T-helper 1 cell treated with Interleukin-12 subunit alpha and Interleukin-12 subunit beta and Interleukin-4 antibody, amounts not matched to agents 30 ng/mL and 1 ng/mL, for 36 hours (primary cell): ENCODE measurements around the gene ENTPD1. TPM values are rescaled to one million over a fixed set of nuclear protein-coding genes. Genes with fewer than 3 reads are reported as not detected.
"Not testable (repeated sequence)": the region's sequence is repeated elsewhere in the genome, so short reads cannot be mapped to it uniquely, and the experiment has no call there.

ENCODE experiments used
- intact Hi-C: fragments of 100-400 bp; cut with micrococcal nuclease; formaldehyde crosslinking; loops from one replicate; pipeline ENCODE4 v1.15.1; 2024
- total RNA-seq: library from RNA; stranded (reverse); gene quantifications from 2 replicates; pipeline ENCODE4 v1.2.3, GENCODE V29; 2022

Gene ENTPD1
- total RNA-seq, 1 donor from 2014 or later, result 47.1 TPM

DNA sequence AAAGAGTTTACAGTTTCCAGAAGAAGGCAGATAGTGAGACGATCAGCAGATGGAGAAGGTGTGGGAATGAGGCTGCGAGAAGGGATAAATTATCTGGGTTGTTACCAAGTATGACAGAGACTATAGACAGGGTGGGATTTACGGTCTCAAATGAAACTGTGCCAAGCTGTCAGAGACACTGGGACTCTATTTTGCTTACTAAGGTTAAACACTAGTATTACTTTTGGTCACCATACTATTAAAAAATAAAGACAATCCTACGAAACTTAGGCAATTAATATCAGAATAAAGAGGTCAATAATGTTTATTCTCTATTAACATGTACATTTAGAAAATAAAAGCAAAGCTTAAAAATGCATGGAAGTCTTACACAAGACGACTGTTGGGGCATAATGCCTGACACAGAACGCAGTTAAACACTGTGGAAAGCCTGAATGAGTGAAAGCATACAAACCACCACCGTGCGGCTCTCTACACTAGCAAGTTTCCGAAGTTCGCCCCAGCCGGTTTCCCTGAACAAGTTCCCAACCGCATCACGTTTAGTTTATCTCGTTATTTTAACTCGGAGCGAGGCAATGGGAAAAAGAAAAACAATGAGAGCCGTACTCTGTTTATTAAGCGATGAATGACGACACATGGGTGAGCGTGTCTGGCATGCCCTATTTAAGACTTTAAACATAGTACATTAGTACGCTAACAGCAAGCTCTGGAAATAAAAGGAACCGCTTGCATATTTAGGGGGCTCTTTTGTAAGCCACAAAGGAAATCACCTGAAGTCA, 150.9 kb downstream of the ENTPD1 start:
- intact Hi-C loops, result loop anchor here (1.0 to 5.0 kb wide), 8 partner anchors 42 to 680 kb away; partner anchors contain the start of genes ALDH18A1, CCNJ, TM9SF3 and ZNF518A

DNA sequence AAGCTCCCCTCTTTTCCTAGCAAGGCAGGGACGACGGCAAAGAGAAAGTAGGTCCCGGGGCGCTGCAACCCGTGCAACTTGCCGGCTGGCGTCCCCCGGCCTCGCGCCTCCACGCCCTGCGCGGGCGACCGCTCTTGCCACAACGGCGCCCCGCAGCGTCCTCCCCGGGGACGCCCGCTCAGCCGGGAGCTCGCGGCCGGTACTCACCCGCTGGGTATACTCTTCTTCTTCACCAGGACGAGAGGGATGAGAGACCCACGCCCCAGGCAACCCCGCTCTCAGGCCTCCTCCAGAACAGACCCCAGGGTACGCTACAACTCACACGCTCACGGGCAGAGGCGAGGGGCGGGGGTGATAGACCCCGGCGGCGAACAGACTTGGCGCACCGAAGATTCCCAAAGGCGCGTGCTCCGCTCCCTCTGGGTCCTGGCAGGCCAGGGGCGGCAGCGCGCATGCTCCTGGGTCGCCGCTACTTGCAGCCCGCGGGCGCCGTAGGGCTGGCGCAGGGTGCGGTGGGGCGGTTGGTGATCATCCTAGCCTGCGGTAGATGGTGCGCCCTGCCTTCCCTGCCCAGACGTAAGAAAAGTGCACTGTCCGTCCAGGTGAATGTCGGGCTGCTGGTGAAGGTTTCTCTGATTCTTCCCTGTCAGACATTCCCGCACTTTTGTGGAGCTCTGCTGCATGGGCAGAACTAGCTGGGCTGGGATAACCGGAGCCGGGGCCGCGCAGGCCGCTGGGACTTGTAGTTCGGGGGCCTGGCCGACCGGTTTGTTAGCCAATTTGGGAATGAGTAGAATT, 151.7 kb downstream of the ENTPD1 start, which contains the start of gene CC2D2B:
TSS of gene CC2D2B (plus strand) at position 520 of the 798 bp plus-strand sequence. CDS start 3,349 bp downstream, outside the sequence.
- intact Hi-C loops, result loop anchor here (1.0 to 5.0 kb wide), 9 partner anchors 42 to 680 kb away; partner anchors contain the start of genes ALDH18A1, CCNJ, SORBS1 and TM9SF3

DNA sequence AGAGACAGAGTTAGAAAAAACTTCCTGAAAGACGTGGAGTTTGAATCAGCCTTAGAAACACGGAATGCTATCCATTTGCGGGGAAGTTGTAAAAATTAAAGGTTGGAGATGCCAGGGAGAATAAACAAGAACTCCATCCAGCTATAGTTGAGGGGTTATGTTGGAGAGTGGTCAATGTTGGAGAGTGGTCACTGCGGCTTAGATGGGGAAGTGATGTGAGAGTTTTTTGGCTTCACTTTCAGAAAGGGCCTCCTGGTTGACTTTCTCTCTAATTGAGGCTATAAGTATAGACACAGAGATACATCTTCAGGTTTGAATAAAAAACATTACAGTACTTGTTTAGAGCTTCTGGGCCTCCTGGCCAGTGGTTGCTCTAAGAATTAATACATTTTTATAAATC, 152.5 kb downstream of the ENTPD1 start:
- intact Hi-C loops, result loop anchor here (1.0 to 5.0 kb wide), 2 partner anchors 347 to 679 kb away; partner anchors contain the start of genes SORBS1 and TM9SF3

DNA sequence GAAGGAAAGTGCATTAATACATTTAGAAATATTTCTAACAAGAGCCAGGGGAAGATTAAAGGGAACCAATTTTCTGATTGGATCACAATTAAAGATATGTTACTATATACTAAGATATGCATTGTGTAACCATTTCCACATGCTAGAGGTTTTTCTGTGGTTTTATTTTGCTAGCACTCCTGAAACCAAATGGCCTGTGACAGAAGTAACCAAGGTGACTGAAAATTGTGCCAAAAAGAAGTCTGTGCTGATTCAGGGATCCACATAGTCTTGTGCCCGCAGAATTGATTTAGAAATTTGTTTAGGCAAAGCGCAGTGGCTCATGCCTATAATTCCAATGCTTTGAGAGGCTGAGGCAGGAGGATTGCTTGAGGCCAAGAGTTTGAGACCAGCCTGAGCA, 153.6 kb downstream of the ENTPD1 start:
- intact Hi-C loops, result loop anchor here (5.0 kb wide), 1 partner anchor 678 kb away; the partner anchor contains the start of gene TM9SF3

DNA sequence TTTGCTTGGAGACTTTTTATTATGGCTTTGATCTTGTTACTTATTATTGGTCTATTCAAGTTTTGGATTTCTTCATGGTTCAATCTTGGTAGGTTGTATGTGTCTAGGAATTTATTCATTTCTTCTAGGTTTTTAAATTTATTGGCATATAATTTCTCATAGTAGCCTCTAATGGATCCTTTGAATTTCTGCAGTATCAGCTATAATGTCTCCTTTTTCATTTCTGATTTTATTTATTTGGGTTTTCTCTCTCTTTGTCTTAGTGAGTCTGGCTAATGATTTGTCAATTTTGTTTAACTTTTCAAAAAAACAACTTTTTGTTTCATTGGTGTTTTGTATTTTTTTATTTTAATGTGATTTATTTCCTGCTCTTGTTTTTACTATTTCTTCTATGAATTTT, 160.1 kb downstream of the ENTPD1 start:
- intact Hi-C loops, result not testable (repeated sequence)

Other genes starting within 250 kb of the ENTPD1 start
- gene SORBS1, start 194.8 kb upstream of the ENTPD1 start, total RNA-seq, result 0.69 and 1.2 TPM in 2 replicates
- 77.3 and 78.5 TPM in 2 replicates for gene ALDH18A1, start 99.5 kb upstream of the ENTPD1 start, total RNA-seq
- gene TCTN3, start 62.2 kb upstream of the ENTPD1 start, total RNA-seq, result 57.4 and 60.4 TPM in 2 replicates
- gene CC2D2B, start 151.8 kb downstream of the ENTPD1 start, total RNA-seq, result 0.76 and 1.6 TPM in 2 replicates